Endothelial cell of umbilical vein (primary cell): Measurements from ENCODE around the gene MYRFL. TPM values are rescaled to one million over a fixed set of nuclear protein-coding genes. Genes with fewer than 3 reads are reported as not detected.

ENCODE experiments used
- BruUV-seq: library from RNA; stranded (reverse); fragments of 400-500 nt; replicated peaks from 2 replicates; lab custom pipeline; 2021; lab: Mats Ljungman, UMichigan
- CTCF ChIA-PET: fragments of 300-600, 350-600 bp; sonication (Branson Sonifier 250); formaldehyde crosslinking; loops from one replicate; lab custom pipeline; 2021; ENCODE audit warnings: antibody characterized with exemption, inconsistent platforms; lab: Charles Lee
- POLR2A ChIA-PET: fragments of 300-600, 350-600 bp; sonication (Branson Sonifier 250); formaldehyde crosslinking; loops from one replicate; lab custom pipeline; 2021; ENCODE audit warnings: antibody characterized with exemption, inconsistent platforms; lab: Charles Lee
- DNase-seq: peaks from one replicate; pipeline ENCODE4 v3.0.0-alpha.2; 2011; ENCODE audit warnings: low read depth, low spot score
- FAIRE-seq: peaks from 2 replicates; lab custom pipeline; 2011; peaks lifted over from hg19 to GRCh38; lab: Jason Lieb, UNC
- H2AFZ ChIP-seq: 2 replicates; pipeline ENCODE4 v1.6.0; 2012; ENCODE audit warnings: low read depth, low read length, control low read depth, inconsistent platforms
- H3K27ac ChIP-seq: 2 replicates; pipeline ENCODE4 v1.5.1; 2011; ENCODE audit warnings: low read depth, mild to moderate bottlenecking, control low read depth, low read length, moderate library complexity; ENCODE audit not compliant: insufficient read depth
- H3K27me3 ChIP-seq, 2 experiments: 2 replicates each; pipeline versions ENCODE4 v1.6.0 to v1.6.1; 2011; ENCODE audit warnings: low read length in 2 of 2, mixed read lengths in 1 of 2; ENCODE audit not compliant: control insufficient read depth in 2 of 2, insufficient read depth in 2 of 2
- H3K36me3 ChIP-seq, 2 experiments: 2 replicates in 1 of 2; 3 replicates in 1 of 2; pipeline ENCODE4 v1.5.1; 2011; ENCODE audit warnings: low read length in 2 of 2, mild to moderate bottlenecking in 1 of 2, moderate library complexity in 1 of 2; ENCODE audit not compliant: control insufficient read depth in 2 of 2, insufficient read depth in 2 of 2; ENCODE audit errors: extremely low read depth in 1 of 2
- H3K4me1 ChIP-seq: 3 replicates; pipeline ENCODE4 v1.5.1; 2011; ENCODE audit warnings: mild to moderate bottlenecking, low read length; ENCODE audit not compliant: control insufficient read depth, insufficient read depth; ENCODE audit errors: extremely low read depth
- H3K4me2 ChIP-seq: 2 replicates; pipeline ENCODE4 v1.6.1; 2011; ENCODE audit warnings: low read length, control low read depth, mixed read lengths; ENCODE audit not compliant: insufficient read depth
- H3K4me3 ChIP-seq, 3 experiments: fragments of 200-600 bp in 1 of 3; sonication (generic), shearing (Covaris generic) in 1 of 3; replicated peaks in 1 of 3; 2 replicates each; pipeline ENCODE4 v1.5.1; 2011 to 2016; ENCODE audit warnings: control low read depth in 3 of 3, low read length in 3 of 3, mild to moderate bottlenecking in 2 of 3, inconsistent platforms in 1 of 3, low read depth in 1 of 3, moderate library complexity in 1 of 3; ENCODE audit not compliant: insufficient read depth in 1 of 3
- H3K79me2 ChIP-seq: 2 replicates; pipeline ENCODE4 v1.6.0; 2012; ENCODE audit warnings: low read length, inconsistent platforms; ENCODE audit not compliant: control insufficient read depth, insufficient read depth
- H3K9ac ChIP-seq: replicated peaks from 2 replicates; pipeline ENCODE3; 2011; ENCODE audit warnings: low read length, control low read depth; ENCODE audit not compliant: insufficient read depth; ENCODE audit errors: extremely low read depth
- H3K9me1 ChIP-seq: replicated peaks from 3 replicates; pipeline ENCODE4 v1.6.0; 2011; ENCODE audit warnings: mild to moderate bottlenecking, low read length; ENCODE audit not compliant: control insufficient read depth, insufficient read depth; ENCODE audit errors: extremely low read depth
- H3K9me3 ChIP-seq: replicated peaks from 2 replicates; pipeline ENCODE4 v1.5.1; 2012; ENCODE audit warnings: low read length, inconsistent platforms; ENCODE audit not compliant: control insufficient read depth, insufficient read depth
- H4K20me1 ChIP-seq: replicated peaks from 2 replicates; pipeline ENCODE3; 2011; ENCODE audit warnings: mild to moderate bottlenecking, low read length; ENCODE audit not compliant: control insufficient read depth, insufficient read depth; ENCODE audit errors: extremely low read depth
- CTCF ChIP-seq, 2 donors: IDR thresholded peaks; 1 replicate in 1 of 2; 2 replicates in 1 of 2; pipeline ENCODE4 v1.5.1; 2011; ENCODE audit warnings: low read length in 2 of 2, mild to moderate bottlenecking in 2 of 2, moderate library complexity in 2 of 2, control low read depth in 1 of 2, inconsistent platforms in 1 of 2, low read depth in 1 of 2; ENCODE audit not compliant: insufficient read depth in 1 of 2; ENCODE audit errors: extremely low read depth in 1 of 2
- EZH2 ChIP-seq: IDR thresholded peaks from 2 replicates; pipeline ENCODE4 v1.6.1; 2012; ENCODE audit warnings: borderline replicate concordance, low read depth, mild to moderate bottlenecking, moderate library complexity, low read length, inconsistent platforms; ENCODE audit not compliant: severe bottlenecking
- FOS ChIP-seq: IDR thresholded peaks from 2 replicates; pipeline ENCODE4 v1.6.1; 2011; ENCODE audit warnings: mild to moderate bottlenecking, low read length, moderate library complexity, borderline replicate concordance; ENCODE audit not compliant: insufficient read depth
- GATA2 ChIP-seq: IDR thresholded peaks from 2 replicates; pipeline ENCODE4 v1.7.0; 2011; ENCODE audit warnings: low read depth, mild to moderate bottlenecking, moderate library complexity, mixed read lengths, low read length; ENCODE audit not compliant: insufficient read length, insufficient read depth
- JUN ChIP-seq: IDR thresholded peaks from 2 replicates; pipeline ENCODE4 v1.6.1; 2011; ENCODE audit warnings: borderline replicate concordance, low read depth; ENCODE audit not compliant: insufficient read length, insufficient read depth
- MAX ChIP-seq: IDR thresholded peaks from 2 replicates; pipeline ENCODE4 v1.6.1; 2011; ENCODE audit not compliant: insufficient read depth, insufficient read length
- MYC ChIP-seq: IDR thresholded peaks from one replicate; pipeline ENCODE4 v1.6.1; 2011; ENCODE audit warnings: mild to moderate bottlenecking, low read depth, low read length
- POLR2A ChIP-seq: IDR thresholded peaks from 2 replicates; pipeline ENCODE4 v1.6.1; 2012; ENCODE audit warnings: low read depth, mild to moderate bottlenecking, control low read depth, low read length
- POLR2AphosphoS5 ChIP-seq: IDR thresholded peaks from 2 replicates; pipeline ENCODE4 v1.6.1; 2012; ENCODE audit warnings: low read depth, mild to moderate bottlenecking, control low read depth, low read length, moderate library complexity; ENCODE audit not compliant: insufficient read depth
- dilution Hi-C: fragments of 300-500 bp; cut with MboI; formaldehyde crosslinking; loops from one replicate; pipeline ENCODE4 v1.15.0; 2019; ENCODE audit warnings: low sequenced_read_pairs; ENCODE audit not compliant: extremely low pct_ligation_motif_present
- intact Hi-C: fragments of 100-400 bp; cut with micrococcal nuclease; formaldehyde crosslinking; loops from one replicate; pipeline ENCODE4 v1.10.0; 2022
- polyA plus RNA-seq, 4 experiments: library from polyadenylated mRNA; depleted of rRNA in 3 of 4; stranded (reverse) in 3 of 4; unstranded in 1 of 4; fragments of >200 nt; gene quantifications; 2 replicates each; pipeline versions ENCODE4 v1.2.1 to v1.2.3, GENCODE V29; 2011 to 2012; ENCODE audit warnings: missing spikeins in 1 of 4
- total RNA-seq: library from RNA; stranded (reverse); gene quantifications from 2 replicates; pipeline ENCODE4 v1.2.3, GENCODE V29; 2021

MYRFL gene
- total and polyA plus RNA-seq, 2 donors (not counting 3 experiments of a cell fraction or from before 2014, with no cell fraction given) = not detected

- BruUV-seq = no TSS peak
- no peaks in the 10 kb centered on the region for H3K36me3 ChIP-seq
- no peaks in the 10 kb centered on the region for H3K27me3 ChIP-seq
- peaks cover 2% of the 10 kb centered on the region for H3K9me3 ChIP-seq
- H3K9ac ChIP-seq = no peak overlapping the region
- H3K4me2 ChIP-seq = no peak overlapping the region
- no peak for TF ChIP-seq CTCF (IDR thresholded peaks at IDR 0.05; ENCODE audit: extremely low read depth in 1 of 2, insufficient read depth in 1 of 2, low read depth in 1 of 2, low read length in 2 of 2)
- TF ChIP-seq POLR2AphosphoS5 = no peak
- no peak for TF ChIP-seq MAX
- no peak overlapping the region for H3K4me3 ChIP-seq
- H4K20me1 ChIP-seq = no peaks in the 10 kb centered on the region
- dilution Hi-C loops (no loop called here), intact Hi-C loops (loop anchor here (10.0 kb wide), 1 partner anchor 785 kb away; no protein-coding TSS in a partner anchor)
- FAIRE-seq (no peak), DNase-seq (no peak)
- H3K79me2 ChIP-seq = no peaks in the 10 kb centered on the region
- H2AFZ ChIP-seq = no peak overlapping the region
- CTCF ChIA-PET = no interaction called here
- no peaks in the 10 kb centered on the region for H3K4me1 ChIP-seq
- no peaks in the 10 kb centered on the region for H3K9me1 ChIP-seq
- no peak overlapping the region for H3K27ac ChIP-seq
- POLR2A ChIA-PET = no interaction called here
Observed at GRCh38 chr12:69789351-69789750, 35.7 kb upstream of the MYRFL start.

GRCh38 chr12:69792533-69792932, 32.5 kb upstream of the MYRFL start:
- TF ChIP-seq GATA2 = no peak
- TF ChIP-seq CTCF (IDR thresholded peaks at IDR 0.05; ENCODE audit: extremely low read depth in 1 of 2, insufficient read depth in 1 of 2, low read depth in 1 of 2, low read length in 2 of 2) = no peak
- TF ChIP-seq JUN = no peak
- TF ChIP-seq MYC = no peak
- no peak for TF ChIP-seq FOS
- TF ChIP-seq POLR2A = no peak
- no peak for TF ChIP-seq POLR2AphosphoS5
- TF ChIP-seq EZH2 = no peak
- TF ChIP-seq MAX = no peak
- Histone ChIP-seq H3K9me3 (peaks cover 2% of the 10 kb centered on the region), H3K27me3 (no peaks in the 10 kb centered on the region), H3K27ac (no peak overlapping the region), H3K79me2 (no peaks in the 10 kb centered on the region), H3K9ac (no peak overlapping the region), H4K20me1 (no peaks in the 10 kb centered on the region), H3K36me3 (peaks cover 0 to 2% of the 10 kb centered on the region in 2 experiments), H3K4me3 (no peak overlapping the region), H3K4me2 (no peak overlapping the region), H2AFZ (no peak overlapping the region), H3K4me1 (no peaks in the 10 kb centered on the region), H3K9me1 (no peaks in the 10 kb centered on the region)
- intact Hi-C loops = no loop called here
- POLR2A ChIA-PET = no interaction called here
- DNase-seq (no peak), FAIRE-seq (no peak)
- dilution Hi-C loops = no loop called here
- CTCF ChIA-PET = interaction anchor here (1.6 kb wide), 1 partner anchor 9 kb away, joined by 7 read pairs; no protein-coding TSS in a partner anchor
- no TSS peak for BruUV-seq
